Measurements from ENCODE around the gene MFSD6L.

MFSD6L gene

GRCh38 chr17:8798846-8799569 lies at the start of gene MFSD6L:
Gene MFSD6L (minus strand): TSS chr17:8799365. CDS start chr17:8799120, 245 bp downstream.
- DNase-seq: no peak

- no peak for DNase-seq
Observed at GRCh38 chr17:8847891-8848290, 48.7 kb upstream of the MFSD6L start.

GRCh38 chr17:8846768-8847211 lies 47.6 kb upstream of the MFSD6L start:
- DNase-seq: no peak

- DNase-seq: no peak
Observed at GRCh38 chr17:8844229-8845218, 45.4 kb upstream of the MFSD6L start.

GRCh38 chr17:8843344-8843743 lies 44.2 kb upstream of the MFSD6L start:
- DNase-seq: no peak

GRCh38 chr17:8841844-8842243 lies 42.7 kb upstream of the MFSD6L start:
- no peak for DNase-seq

- no peak for DNase-seq
Observed at GRCh38 chr17:8839410-8839935, 40.3 kb upstream of the MFSD6L start.

- DNase-seq: no peak
Observed at GRCh38 chr17:8838551-8839095, 39.5 kb upstream of the MFSD6L start.

GRCh38 chr17:8837563-8838075 lies 38.5 kb upstream of the MFSD6L start:
- DNase-seq: no peak

GRCh38 chr17:8836821-8837562 lies 37.8 kb upstream of the MFSD6L start:
- no peak for DNase-seq

GRCh38 chr17:8835631-8836364 lies 36.6 kb upstream of the MFSD6L start:
- DNase-seq: no peak

- no peak for DNase-seq
Observed at GRCh38 chr17:8835106-8835505, 35.9 kb upstream of the MFSD6L start.

GRCh38 chr17:8832711-8833352 lies 33.7 kb upstream of the MFSD6L start:
- DNase-seq: no peak

- no peak for DNase-seq
Observed at GRCh38 chr17:8831234-8831849, 32.2 kb upstream of the MFSD6L start.

GRCh38 chr17:8830141-8830540 lies 31.0 kb upstream of the MFSD6L start:
- DNase-seq: no peak

- no peak for DNase-seq
Observed at GRCh38 chr17:8829036-8829941, 30.1 kb upstream of the MFSD6L start.

- no peak for DNase-seq
Observed at GRCh38 chr17:8828517-8828875, 29.3 kb upstream of the MFSD6L start.

GRCh38 chr17:8826808-8827435 lies 27.8 kb upstream of the MFSD6L start:
- no peak for DNase-seq

- no peak for DNase-seq
Observed at GRCh38 chr17:8825802-8826201, 26.6 kb upstream of the MFSD6L start.
